GM12878 (cell line): ENCODE measurements around the gene TPH2. TPM values are rescaled to one million over a fixed set of nuclear protein-coding genes. Genes with fewer than 3 reads are reported as not detected.

Experiments
- ATAC-seq: fragments of 200-7000 bp; cut with Tn5 transposase; 3 replicates; pipeline ENCODE4 v1.9.1; 2020; ENCODE audit warnings: mild to moderate bottlenecking, moderate library complexity
- BruUV-seq: library from RNA; stranded (reverse); fragments of 400-500 nt; replicated peaks from 2 replicates; lab custom pipeline; 2021; lab: Mats Ljungman, UMichigan
- CTCF ChIA-PET: fragments of 300-600 bp; sonication (Branson Sonifier 250); formaldehyde crosslinking; extraction: SDS; loops from one replicate; lab custom pipeline; 2021; ENCODE audit warnings: inconsistent platforms; lab: Yijun Ruan, JAX
- POLR2A ChIA-PET: fragments of 350-600 bp; formaldehyde crosslinking; extraction: SDS; loops from one replicate; lab custom pipeline; 2021; ENCODE audit warnings: inconsistent platforms; lab: Charles Lee
- RAD21 ChIA-PET: fragments of 300-600 bp; sonication (Branson Sonifier 250); formaldehyde crosslinking; loops from one replicate; lab custom pipeline; 2023; ENCODE audit warnings: antibody characterized with exemption; ENCODE audit not compliant: unreplicated experiment; lab: Charles Lee
- SMC1A ChIA-PET: fragments of 300-600 bp; sonication (Branson Sonifier 250); formaldehyde crosslinking; loops from one replicate; lab custom pipeline; 2023; ENCODE audit not compliant: unreplicated experiment, uncharacterized antibody; lab: Charles Lee
- DNase-seq: peaks from one replicate; pipeline ENCODE4 v3.0.0-alpha.2; 2011; ENCODE audit warnings: low read depth, low spot score
- FAIRE-seq: peaks from 3 replicates; lab custom pipeline; 2011; peaks lifted over from hg19 to GRCh38; lab: Jason Lieb, UNC
- H2AFZ ChIP-seq: 2 replicates; pipeline ENCODE4 v1.6.0; 2011; ENCODE audit warnings: low read depth, low read length, control low read depth; ENCODE audit not compliant: control insufficient read depth
- H3K27ac ChIP-seq: 2 replicates; pipeline ENCODE4 v1.5.1; 2011; ENCODE audit warnings: control low read depth; ENCODE audit not compliant: control insufficient read depth, insufficient read depth
- H3K27me3 ChIP-seq, 2 experiments: replicated peaks in 1 of 2; 2 replicates each; pipeline versions ENCODE4 v1.6.0 to v1.6.1; 2011; ENCODE audit warnings: low read length in 1 of 2; ENCODE audit not compliant: control insufficient read depth in 2 of 2, insufficient read depth in 2 of 2
- H3K36me3 ChIP-seq, 2 experiments: 2 replicates each; pipeline ENCODE4 v1.5.1; 2011; ENCODE audit warnings: low read length in 1 of 2; ENCODE audit not compliant: control insufficient read depth in 2 of 2, insufficient read depth in 2 of 2
- H3K4me1 ChIP-seq: 2 replicates; pipeline ENCODE4 v1.6.1; 2011; ENCODE audit warnings: mild to moderate bottlenecking, low read length, moderate library complexity, mixed read lengths; ENCODE audit not compliant: control insufficient read depth, insufficient read depth
- H3K4me2 ChIP-seq: 2 replicates; pipeline ENCODE4 v1.6.0; 2011; ENCODE audit warnings: control low read depth; ENCODE audit not compliant: control insufficient read depth, insufficient read depth
- H3K4me3 ChIP-seq: fragments of 200-600 bp; sonication (generic); 2 replicates; pipeline ENCODE4 v1.5.1; 2016
- H3K79me2 ChIP-seq: 2 replicates; pipeline ENCODE4 v1.6.0; 2011; ENCODE audit warnings: low read length; ENCODE audit not compliant: control insufficient read depth, insufficient read depth
- H3K9ac ChIP-seq: 2 replicates; pipeline ENCODE4 v1.8.0; 2011; ENCODE audit warnings: low read length, control low read depth, mixed read lengths; ENCODE audit not compliant: control insufficient read depth, insufficient read depth
- H3K9me3 ChIP-seq: replicated peaks from 3 replicates; pipeline ENCODE4 v1.5.1; 2011; ENCODE audit warnings: mild to moderate bottlenecking, low read length; ENCODE audit not compliant: control insufficient read depth, insufficient read depth
- H4K20me1 ChIP-seq: 2 replicates; pipeline ENCODE4 v1.6.0; 2011; ENCODE audit not compliant: control insufficient read depth, insufficient read depth
- BCL11A ChIP-seq: IDR thresholded peaks from 2 replicates; pipeline ENCODE4 v1.6.1; 2011; ENCODE audit warnings: low read depth, low read length
- KDM1A ChIP-seq: fragments of 200-600 bp; sonication (generic); IDR thresholded peaks from 2 replicates; pipeline ENCODE4 v1.6.1; 2016; ENCODE audit warnings: borderline replicate concordance
- NFYB ChIP-seq: IDR thresholded peaks from 2 replicates; pipeline ENCODE4 v1.6.1; 2011; ENCODE audit warnings: low read depth, mild to moderate bottlenecking, low read length, improper control_type of control experiment, moderate library complexity; ENCODE audit not compliant: insufficient read depth
- POLR2A ChIP-seq: IDR thresholded peaks from 2 replicates; pipeline ENCODE4 v1.6.1; 2011; ENCODE audit warnings: low read depth, mild to moderate bottlenecking, low read length
- RB1 ChIP-seq: fragments of 450-650 bp; formaldehyde crosslinking; IDR thresholded peaks from 2 replicates; pipeline ENCODE4 v1.6.1; 2017; ENCODE audit warnings: mild to moderate bottlenecking, borderline replicate concordance
- SRF ChIP-seq, 2 experiments: IDR thresholded peaks; 2 replicates each; pipeline ENCODE4 v1.6.1; 2011; ENCODE audit warnings: low read depth in 2 of 2, low read length in 2 of 2, mild to moderate bottlenecking in 1 of 2, moderate library complexity in 1 of 2
- WGBS: methylation state at CpG from one replicate; pipeline ENCODE4 v1.1.6; 2016; ENCODE audit warnings: low lambda C conversion rate; ENCODE audit not compliant: insufficient replicate concordance, insufficient coverage; ENCODE audit errors: missing lambda C conversion rate; 5-methylcytosine and 5-hydroxymethylcytosine counted together
- in situ Hi-C: fragments of 300-500 bp; cut with MboI; formaldehyde crosslinking; loops from 9 replicates; pipeline ENCODE4 v1.14.3; 2018; ENCODE audit warnings: mixed read lengths
- intact Hi-C: fragments of 100-400 bp; cut with micrococcal nuclease; formaldehyde crosslinking; loops from one replicate; pipeline ENCODE4 v1.14.2; 2022; ENCODE audit not compliant: unreplicated experiment
- polyA plus RNA-seq, 11 experiments: library from polyadenylated mRNA; depleted of rRNA in 4 of 11; unstranded in 6 of 11; stranded (reverse) in 5 of 11; fragments of >200 nt; fragmentation: Nextera tagmentation in 4 of 11; fragmentation: Illumina TruSeq in 1 of 11; extraction: Ambion mirVana in 4 of 11; extraction: Trizol in 1 of 11; gene quantifications; 1 replicate in 1 of 11; 2 replicates in 10 of 11; pipeline versions ENCODE4 v1.2.1 to v1.2.3, GENCODE V29; 2011 to 2016; ENCODE audit warnings: inconsistent platforms in 2 of 11, missing spikeins in 2 of 11, low read depth in 1 of 11
- total RNA-seq, 4 experiments: library from RNA; depleted of rRNA in 3 of 4; stranded (reverse); fragments of >200 nt in 3 of 4; fragmentation: Illumina TruSeq in 1 of 4; extraction: Trizol in 1 of 4; gene quantifications; 2 replicates each; pipeline versions ENCODE4 v1.2.1 to v1.2.3, GENCODE V29; 2013 to 2021
- TF ChIP-seq, protein P1 (sequence below): fragments of 450-650 bp; IDR thresholded peaks from 2 replicates; pipeline ENCODE4 v1.6.1; 2018; ENCODE audit warnings: mild to moderate bottlenecking, low read depth, moderate library complexity; ENCODE audit not compliant: partially characterized antibody
- TF ChIP-seq, protein P2 (sequence below): IDR thresholded peaks from 2 replicates; pipeline ENCODE4 v1.6.1; 2011; ENCODE audit warnings: borderline replicate concordance, low read depth, mild to moderate bottlenecking, moderate library complexity, mixed read lengths, low read length; ENCODE audit not compliant: insufficient read depth; ENCODE audit errors: extremely low read length

Gene TPH2
- total and polyA plus RNA-seq, 10 of the 15 experiments (the other 5 are each of a cell fraction or from before 2014, with no cell fraction given) = not detected

DNA sequence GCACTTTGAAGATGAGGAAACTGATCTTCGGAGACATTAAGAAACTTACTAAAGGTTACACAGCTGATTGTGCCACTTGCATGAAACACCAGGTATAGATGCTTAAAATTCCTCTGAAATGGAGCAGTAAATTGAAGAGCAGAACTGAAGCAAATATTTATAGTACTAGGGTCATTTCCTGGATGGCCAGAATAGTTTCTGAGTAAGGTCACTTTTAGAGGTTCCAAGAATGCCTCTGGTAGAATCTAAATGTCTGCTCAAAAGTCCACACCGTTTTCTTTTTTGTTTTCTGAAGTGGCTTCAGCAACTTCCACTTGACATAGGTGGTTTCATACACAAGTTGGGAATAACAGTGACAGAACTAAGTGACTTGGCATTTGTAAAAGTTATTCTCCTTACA, 19.4 kb downstream of the TPH2 start (continued):
- TF ChIP-seq, protein P1, sequence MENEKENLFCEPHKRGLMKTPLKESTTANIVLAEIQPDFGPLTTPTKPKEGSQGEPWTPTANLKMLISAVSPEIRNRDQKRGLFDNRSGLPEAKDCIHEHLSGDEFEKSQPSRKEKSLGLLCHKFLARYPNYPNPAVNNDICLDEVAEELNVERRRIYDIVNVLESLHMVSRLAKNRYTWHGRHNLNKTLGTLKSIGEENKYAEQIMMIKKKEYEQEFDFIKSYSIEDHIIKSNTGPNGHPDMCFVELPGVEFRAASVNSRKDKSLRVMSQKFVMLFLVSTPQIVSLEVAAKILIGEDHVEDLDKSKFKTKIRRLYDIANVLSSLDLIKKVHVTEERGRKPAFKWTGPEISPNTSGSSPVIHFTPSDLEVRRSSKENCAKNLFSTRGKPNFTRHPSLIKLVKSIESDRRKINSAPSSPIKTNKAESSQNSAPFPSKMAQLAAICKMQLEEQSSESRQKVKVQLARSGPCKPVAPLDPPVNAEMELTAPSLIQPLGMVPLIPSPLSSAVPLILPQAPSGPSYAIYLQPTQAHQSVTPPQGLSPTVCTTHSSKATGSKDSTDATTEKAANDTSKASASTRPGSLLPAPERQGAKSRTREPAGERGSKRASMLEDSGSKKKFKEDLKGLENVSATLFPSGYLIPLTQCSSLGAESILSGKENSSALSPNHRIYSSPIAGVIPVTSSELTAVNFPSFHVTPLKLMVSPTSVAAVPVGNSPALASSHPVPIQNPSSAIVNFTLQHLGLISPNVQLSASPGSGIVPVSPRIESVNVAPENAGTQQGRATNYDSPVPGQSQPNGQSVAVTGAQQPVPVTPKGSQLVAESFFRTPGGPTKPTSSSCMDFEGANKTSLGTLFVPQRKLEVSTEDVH = no peak

DNA sequence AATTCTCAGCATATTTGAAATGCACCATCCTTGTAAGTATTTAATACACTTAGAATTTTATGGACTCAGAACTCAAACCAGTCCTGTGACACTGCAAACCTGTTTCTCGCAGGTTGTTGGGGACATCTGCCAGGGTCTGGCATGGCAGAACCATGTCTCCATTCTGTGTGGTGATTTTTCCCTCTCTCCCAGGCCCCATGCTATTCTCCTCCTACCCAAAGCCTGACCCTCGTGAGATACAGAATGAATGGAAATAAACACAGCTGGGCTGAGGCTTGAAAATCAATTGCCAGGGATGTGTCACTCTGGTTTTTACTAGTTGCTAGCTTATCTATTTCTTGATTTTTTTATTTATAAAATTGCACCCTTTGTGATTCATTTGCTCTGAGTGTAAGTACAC, 19.8 kb downstream of the TPH2 start:
- Histone ChIP-seq H3K27ac (no peak overlapping the region), H3K9me3 (no peaks in the 10 kb centered on the region), H3K4me1 (no peaks in the 10 kb centered on the region), H3K36me3 (no peaks in the 10 kb centered on the region), H3K79me2 (no peaks in the 10 kb centered on the region), H3K4me3 (no peak overlapping the region), H2AFZ (no peak overlapping the region), H3K9ac (no peak overlapping the region), H3K27me3 (no peaks in the 10 kb centered on the region), H3K4me2 (no peak overlapping the region), H4K20me1 (no peaks in the 10 kb centered on the region; the same call in 1 of the 2 replicates)
- SMC1A ChIA-PET = interaction anchor here (0.6 kb wide), 1 partner anchor 1991 kb away, joined by 3 read pairs; no protein-coding TSS in a partner anchor
- BruUV-seq = no TSS peak
- POLR2A ChIA-PET = no interaction called here
- CTCF ChIA-PET = no interaction called here
- 0% methylated on average over 2 of the region's 2 CpGs for WGBS
- in situ Hi-C loops = no loop called here
- RAD21 ChIA-PET = no interaction called here
- intact Hi-C loops = no loop called here
- DNase-seq (no peak), ATAC-seq (no peak), FAIRE-seq (no peak)
- no peak for TF ChIP-seq SRF (IDR thresholded peaks at IDR 0.05; ENCODE audit: low read depth in 2 of 2, low read length in 2 of 2)
- TF ChIP-seq, protein P2, sequence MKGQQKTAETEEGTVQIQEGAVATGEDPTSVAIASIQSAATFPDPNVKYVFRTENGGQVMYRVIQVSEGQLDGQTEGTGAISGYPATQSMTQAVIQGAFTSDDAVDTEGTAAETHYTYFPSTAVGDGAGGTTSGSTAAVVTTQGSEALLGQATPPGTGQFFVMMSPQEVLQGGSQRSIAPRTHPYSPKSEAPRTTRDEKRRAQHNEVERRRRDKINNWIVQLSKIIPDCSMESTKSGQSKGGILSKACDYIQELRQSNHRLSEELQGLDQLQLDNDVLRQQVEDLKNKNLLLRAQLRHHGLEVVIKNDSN = no peak
- TF ChIP-seq BCL11A = no peak
- no peak for TF ChIP-seq RB1
- TF ChIP-seq POLR2A = no peak
- no peak for TF ChIP-seq NFYB
- no peak for TF ChIP-seq KDM1A
